D721Med (cell line): ENCODE results near the gene PRKN.

Experiments
- DNase-seq: peaks from one replicate; pipeline ENCODE4 v3.0.0; 2011; ENCODE audit warnings: low spot score; ENCODE audit not compliant: insufficient read length
- FAIRE-seq: peaks from 2 replicates; lab custom pipeline; 2011; peaks lifted over from hg19 to GRCh38; lab: Jason Lieb, UNC
- CTCF ChIP-seq: IDR thresholded peaks from 2 replicates; pipeline ENCODE4 v1.5.1; 2012; ENCODE audit warnings: mild to moderate bottlenecking, control low read depth; ENCODE audit not compliant: insufficient read depth; ENCODE audit errors: missing control alignments

The PRKN gene

GRCh38 chr6:162294029-162294428, 433.5 kb downstream of the PRKN start:
- DNase-seq (no peak), FAIRE-seq (no peak)
- no peak for TF ChIP-seq CTCF

GRCh38 chr6:162292915-162293314, 434.7 kb downstream of the PRKN start:
- no peak for DNase-seq
- no peak for TF ChIP-seq CTCF
- FAIRE-seq: no peak

GRCh38 chr6:162290846-162291465, 436.6 kb downstream of the PRKN start:
- no peak for DNase-seq
- FAIRE-seq: no peak
- no peak for TF ChIP-seq CTCF

- no peak for TF ChIP-seq CTCF
- DNase-seq: no peak
- FAIRE-seq: no peak
Observed at GRCh38 chr6:162289972-162290371, 437.6 kb downstream of the PRKN start.

- no peak for DNase-seq
- no peak for TF ChIP-seq CTCF
- no peak for FAIRE-seq
Observed at GRCh38 chr6:162273986-162274385, 453.6 kb downstream of the PRKN start.

- DNase-seq (no peak), FAIRE-seq (no peak)
- no peak for TF ChIP-seq CTCF
Observed at GRCh38 chr6:162271922-162272321, 455.6 kb downstream of the PRKN start.

- DNase-seq (no peak), FAIRE-seq (no peak)
- no peak for TF ChIP-seq CTCF
Observed at GRCh38 chr6:162270966-162271365, 456.6 kb downstream of the PRKN start.
